Neural progenitor cell (in vitro differentiated cells): ENCODE data around the gene BARX2. TPM values are rescaled to one million over a fixed set of nuclear protein-coding genes. Genes with fewer than 3 reads are reported as not detected.

Source experiments
- DNase-seq: peaks from one replicate; pipeline ENCODE4 v3.0.0-alpha.2; 2016; ENCODE audit warnings: low spot score
- H2AFZ ChIP-seq: fragments of 200-600 bp; sonication (generic); replicated peaks from 2 replicates; pipeline ENCODE4 v1.6.1; 2016; ENCODE audit warnings: antibody characterized with exemption
- H3F3A ChIP-seq: fragments of 200-600 bp; sonication (generic); 2 replicates; pipeline ENCODE4 v1.6.1; 2016; ENCODE audit warnings: antibody characterized with exemption, low read depth
- H3K27ac ChIP-seq: fragments of 200-600 bp; sonication (generic); 2 replicates; pipeline ENCODE4 v1.5.1; 2016; ENCODE audit warnings: mild to moderate bottlenecking
- H3K27me3 ChIP-seq: fragments of 200-600 bp; sonication (generic); 2 replicates; pipeline ENCODE4 v1.6.1; 2016; ENCODE audit warnings: mild to moderate bottlenecking, moderate library complexity
- H3K36me3 ChIP-seq: fragments of 200-600 bp; sonication (generic); 2 replicates; pipeline ENCODE4 v1.5.1; 2016
- H3K4me1 ChIP-seq: fragments of 200-600 bp; sonication (generic); 2 replicates; pipeline ENCODE4 v1.6.1; 2016; ENCODE audit warnings: mixed run types
- H3K4me2 ChIP-seq: fragments of 200-600 bp; sonication (generic); 2 replicates; pipeline ENCODE4 v1.6.1; 2016
- H3K4me3 ChIP-seq: fragments of 200-600 bp; sonication (generic); 2 replicates; pipeline ENCODE4 v1.5.1; 2016
- H3K79me2 ChIP-seq: fragments of 200-600 bp; sonication (generic); 2 replicates; pipeline ENCODE4 v1.6.1; 2016; ENCODE audit warnings: low read depth
- H3K9ac ChIP-seq: fragments of 200-600 bp; sonication (generic); 2 replicates; pipeline ENCODE4 v1.6.1; 2016
- H3K9me3 ChIP-seq: fragments of 200-600 bp; sonication (generic); 2 replicates; pipeline ENCODE4 v1.5.1; 2016; ENCODE audit warnings: low read depth
- H4K20me1 ChIP-seq: fragments of 200-600 bp; sonication (generic); 2 replicates; pipeline ENCODE4 v1.6.1; 2016; ENCODE audit warnings: low read depth
- H3K27ac Mint-ChIP-seq: 3 replicates; pipeline ENCODE4 v1.8.0; 2021; ENCODE audit warnings: mixed read lengths
- H3K27me3 Mint-ChIP-seq: 2 replicates; pipeline ENCODE4 v1.8.0; 2022; ENCODE audit warnings: low read depth, mild to moderate bottlenecking, inconsistent platforms, moderate library complexity, mixed read lengths; ENCODE audit not compliant: insufficient read depth
- H3K36me3 Mint-ChIP-seq: 3 replicates; pipeline ENCODE4 v1.8.0; 2021; ENCODE audit warnings: mixed read lengths
- H3K4me1 Mint-ChIP-seq: 3 replicates; pipeline ENCODE4 v1.8.0; 2021; ENCODE audit warnings: mixed read lengths
- H3K4me3 Mint-ChIP-seq: 3 replicates; pipeline ENCODE4 v1.8.0; 2021; ENCODE audit warnings: mild to moderate bottlenecking, moderate library complexity, mixed read lengths
- H3K9me3 Mint-ChIP-seq: 3 replicates; pipeline ENCODE4 v1.8.0; 2020; ENCODE audit warnings: mixed read lengths
- EZH2 ChIP-seq: fragments of 200-600 bp; sonication (generic); IDR thresholded peaks from 2 replicates; pipeline ENCODE4 v1.6.1; 2017; ENCODE audit warnings: antibody characterized with exemption, mild to moderate bottlenecking, moderate library complexity
- EZH2phosphoT487 ChIP-seq: fragments of 200-600 bp; sonication (generic); IDR thresholded peaks from 2 replicates; pipeline ENCODE4 v1.6.1; 2017; ENCODE audit warnings: antibody characterized with exemption
- total RNA-seq: library from RNA; depleted of rRNA; stranded (reverse); fragments of >200 nt; gene quantifications from 2 replicates; pipeline ENCODE4 v1.2.3, GENCODE V29; 2015; ENCODE audit warnings: low replicate concordance
- TF ChIP-seq, protein P1 (sequence below): fragments of 200-600 bp; sonication (generic); IDR thresholded peaks from 2 replicates; pipeline ENCODE4 v1.5.1; 2017; ENCODE audit warnings: antibody characterized with exemption, mild to moderate bottlenecking

BARX2 gene
- total RNA-seq, 1 donor from 2014 or later, result not detected

DNA sequence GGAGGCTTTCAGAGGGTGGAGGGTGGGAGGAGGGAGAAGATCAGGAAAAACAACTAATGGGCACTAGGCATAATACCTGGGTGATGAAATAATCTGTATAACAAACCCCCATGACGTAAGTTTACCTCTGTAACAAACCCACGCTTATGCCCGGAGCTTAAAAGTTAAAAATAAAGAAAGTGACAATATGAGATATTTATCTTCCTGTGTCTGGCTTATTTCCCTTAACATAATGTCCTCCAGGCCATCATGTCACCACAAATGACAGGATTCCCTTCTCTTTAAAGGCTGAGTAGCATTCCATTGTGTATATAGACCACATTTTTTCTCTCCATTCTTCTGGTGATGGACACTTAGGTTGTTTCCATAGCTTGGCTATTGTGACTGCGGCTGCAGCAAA, 79.5 kb downstream of the BARX2 start:
- H3K4me2 ChIP-seq, result no peak overlapping the region
- H3K9ac ChIP-seq, result no peak overlapping the region
- Mint-ChIP-seq H3K27me3 (no peaks in the 10 kb centered on the region), H3K4me1 (peaks cover 17% of the 10 kb centered on the region), H3K9me3 (no peaks in the 10 kb centered on the region), H3K4me3 (no peak overlapping the region), H3K36me3 (no peaks in the 10 kb centered on the region), H3K27ac (peak overlapping the region; percentile 70)
- peaks cover 35% of the 10 kb centered on the region for H3K4me1 ChIP-seq
- no peak overlapping the region for H2AFZ ChIP-seq
- no peak overlapping the region for H3K27ac ChIP-seq
- no peak overlapping the region for H3K4me3 ChIP-seq
- H3K79me2 ChIP-seq, result no peaks in the 10 kb centered on the region
- DNase-seq, result no peak
- no peaks in the 10 kb centered on the region for H3K27me3 ChIP-seq
- peaks cover 13% of the 10 kb centered on the region for H3F3A ChIP-seq
- no peaks in the 10 kb centered on the region for H4K20me1 ChIP-seq
- TF ChIP-seq EZH2phosphoT487 (no peak), EZH2 (no peak)
- TF ChIP-seq, protein P1, sequence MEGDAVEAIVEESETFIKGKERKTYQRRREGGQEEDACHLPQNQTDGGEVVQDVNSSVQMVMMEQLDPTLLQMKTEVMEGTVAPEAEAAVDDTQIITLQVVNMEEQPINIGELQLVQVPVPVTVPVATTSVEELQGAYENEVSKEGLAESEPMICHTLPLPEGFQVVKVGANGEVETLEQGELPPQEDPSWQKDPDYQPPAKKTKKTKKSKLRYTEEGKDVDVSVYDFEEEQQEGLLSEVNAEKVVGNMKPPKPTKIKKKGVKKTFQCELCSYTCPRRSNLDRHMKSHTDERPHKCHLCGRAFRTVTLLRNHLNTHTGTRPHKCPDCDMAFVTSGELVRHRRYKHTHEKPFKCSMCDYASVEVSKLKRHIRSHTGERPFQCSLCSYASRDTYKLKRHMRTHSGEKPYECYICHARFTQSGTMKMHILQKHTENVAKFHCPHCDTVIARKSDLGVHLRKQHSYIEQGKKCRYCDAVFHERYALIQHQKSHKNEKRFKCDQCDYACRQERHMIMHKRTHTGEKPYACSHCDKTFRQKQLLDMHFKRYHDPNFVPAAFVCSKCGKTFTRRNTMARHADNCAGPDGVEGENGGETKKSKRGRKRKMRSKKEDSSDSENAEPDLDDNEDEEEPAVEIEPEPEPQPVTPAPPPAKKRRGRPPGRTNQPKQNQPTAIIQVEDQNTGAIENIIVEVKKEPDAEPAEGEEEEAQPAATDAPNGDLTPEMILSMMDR, result no peak
- no peaks in the 10 kb centered on the region for H3K36me3 ChIP-seq
- H3K9me3 ChIP-seq, result no peaks in the 10 kb centered on the region

DNA sequence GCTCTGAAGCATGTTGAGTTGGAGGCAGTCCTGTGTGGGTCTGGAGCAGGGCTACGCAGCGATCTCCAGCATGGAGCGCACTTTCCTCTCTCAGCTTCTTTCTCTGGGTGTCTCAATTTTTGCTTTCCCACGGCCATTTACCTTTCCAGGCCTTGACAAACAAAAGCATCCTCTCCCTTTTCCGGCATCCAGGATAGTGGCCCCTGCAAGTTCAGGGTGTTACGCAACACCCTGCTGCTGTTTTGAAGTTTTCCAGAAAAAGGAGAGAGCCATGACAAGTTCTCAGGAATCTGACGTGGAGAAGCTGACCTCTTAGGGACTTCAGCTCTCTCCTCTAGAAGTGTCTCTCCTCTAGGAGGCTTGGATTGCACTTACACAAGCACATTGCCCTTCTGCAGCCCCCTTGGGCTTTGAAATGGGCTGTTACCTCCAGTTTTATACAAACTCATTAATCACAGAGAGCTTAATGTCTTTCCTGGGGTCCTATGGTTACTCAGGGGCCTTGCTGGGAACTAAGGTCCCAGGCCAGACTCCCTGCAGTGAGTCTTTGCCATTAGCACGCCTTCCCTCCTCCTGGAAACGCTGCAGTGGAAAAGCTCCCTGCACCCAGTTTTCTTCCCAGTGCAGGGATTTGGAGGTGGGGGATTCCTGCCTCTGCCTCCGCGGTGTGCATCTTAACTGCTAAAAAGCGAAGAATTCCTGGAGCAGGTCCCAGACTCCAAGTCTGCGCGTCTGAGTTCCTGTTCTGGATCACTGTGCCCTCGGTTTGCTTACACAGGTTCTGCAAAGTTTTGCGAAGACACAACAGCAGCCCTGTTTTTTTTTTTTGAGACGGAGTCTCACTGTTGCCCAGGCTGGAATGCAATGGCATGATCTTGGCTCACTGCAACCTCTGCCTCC, 80.4 kb downstream of the BARX2 start:
- no peak for TF ChIP-seq EZH2
- no peaks in the 10 kb centered on the region for H3K27me3 ChIP-seq
- no peak overlapping the region for H3K4me3 ChIP-seq
- no peaks in the 10 kb centered on the region for H3K9me3 Mint-ChIP-seq
- H3K36me3 ChIP-seq, result no peaks in the 10 kb centered on the region
- H4K20me1 ChIP-seq, result no peaks in the 10 kb centered on the region
- H3K9me3 ChIP-seq, result no peaks in the 10 kb centered on the region
- H3K79me2 ChIP-seq, result no peaks in the 10 kb centered on the region
- DNase-seq, result no peak
- no peak overlapping the region for H2AFZ ChIP-seq
- peaks cover 17% of the 10 kb centered on the region for H3K4me1 Mint-ChIP-seq
- H3F3A ChIP-seq, result peaks cover 13% of the 10 kb centered on the region
- no peak overlapping the region for H3K27ac ChIP-seq
- H3K27ac Mint-ChIP-seq, result peak overlapping the region; percentile 29
- no peak overlapping the region for H3K9ac ChIP-seq
- H3K4me1 ChIP-seq, result peaks cover 35% of the 10 kb centered on the region
- no peaks in the 10 kb centered on the region for H3K36me3 Mint-ChIP-seq
- H3K27me3 Mint-ChIP-seq, result no peaks in the 10 kb centered on the region
- no peak overlapping the region for H3K4me3 Mint-ChIP-seq
- H3K4me2 ChIP-seq, result no peak overlapping the region

DNA sequence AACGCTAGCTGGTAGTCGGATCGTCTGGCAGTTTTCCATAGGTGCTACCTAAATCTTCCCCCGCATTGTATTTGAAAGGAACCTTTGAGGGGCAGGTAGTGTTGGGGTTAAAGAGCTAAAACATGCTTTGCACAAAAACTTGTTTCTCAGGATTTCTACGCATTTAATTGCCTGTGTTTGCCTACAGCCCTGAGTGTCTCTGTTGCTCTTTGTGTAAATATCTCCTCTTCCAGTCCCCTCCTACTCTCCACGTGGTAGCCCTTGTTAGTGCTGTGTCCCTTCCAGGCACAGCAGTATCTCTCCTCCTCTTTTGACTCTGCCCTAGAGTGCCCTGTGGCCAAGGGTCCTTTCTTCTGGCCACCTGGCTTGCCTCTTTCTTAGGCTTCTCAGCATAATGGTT, 81.7 kb downstream of the BARX2 start:
- Histone ChIP-seq H2AFZ (peak overlapping the region; percentile 66), H3K9ac (no peak overlapping the region), H4K20me1 (no peaks in the 10 kb centered on the region), H3K79me2 (no peaks in the 10 kb centered on the region), H3K9me3 (no peaks in the 10 kb centered on the region), H3K36me3 (no peaks in the 10 kb centered on the region), H3F3A (peaks cover 13% of the 10 kb centered on the region), H3K4me2 (no peak overlapping the region), H3K4me3 (no peak overlapping the region), H3K27me3 (no peaks in the 10 kb centered on the region), H3K4me1 (peaks cover 35% of the 10 kb centered on the region), H3K27ac (no peak overlapping the region)
- Mint-ChIP-seq H3K4me1 (peaks cover 17% of the 10 kb centered on the region), H3K4me3 (no peak overlapping the region), H3K36me3 (no peaks in the 10 kb centered on the region), H3K27ac (no peak overlapping the region), H3K9me3 (no peaks in the 10 kb centered on the region), H3K27me3 (no peaks in the 10 kb centered on the region)
- no peak for TF ChIP-seq EZH2
- TF ChIP-seq, protein P1, result no peak
- TF ChIP-seq EZH2phosphoT487, result no peak
- DNase-seq, result no peak

DNA sequence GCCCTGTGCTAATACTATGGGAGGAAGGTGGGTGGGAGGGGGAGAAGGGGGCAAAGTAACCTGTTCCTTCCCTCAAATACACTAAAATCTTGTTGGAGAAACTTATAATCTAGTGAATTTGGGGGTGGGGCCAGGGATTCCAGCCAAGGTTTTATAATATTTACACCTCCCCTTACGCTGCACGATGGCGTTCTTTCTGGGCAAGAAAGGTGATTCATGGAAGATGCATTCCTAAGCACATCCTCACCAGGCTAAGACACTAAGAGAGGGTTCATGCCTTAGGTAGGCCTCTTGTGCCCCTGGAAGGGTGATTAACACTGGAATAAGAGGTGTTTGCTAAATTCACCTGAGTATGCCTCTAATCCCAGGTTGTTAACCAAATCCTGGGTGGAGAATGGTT, 82.6 kb downstream of the BARX2 start:
- no peak for DNase-seq

More for the DNA sequence above, 82.6 kb downstream of the BARX2 start:
- H3K27me3 Mint-ChIP-seq, result no peaks in the 10 kb centered on the region
- no peak overlapping the region for H3K4me2 ChIP-seq
- no peak overlapping the region for H3K4me3 Mint-ChIP-seq
- H3K36me3 ChIP-seq, result no peaks in the 10 kb centered on the region
- peaks cover 17% of the 10 kb centered on the region for H3K4me1 Mint-ChIP-seq
- no peaks in the 10 kb centered on the region for H3K27me3 ChIP-seq
- H3K9ac ChIP-seq, result no peak overlapping the region
- no peaks in the 10 kb centered on the region for H3K79me2 ChIP-seq
- no peaks in the 10 kb centered on the region for H4K20me1 ChIP-seq
- no peak overlapping the region for H2AFZ ChIP-seq
- TF ChIP-seq, protein P1, result no peak
- TF ChIP-seq EZH2, result no peak
- H3K4me3 ChIP-seq, result no peak overlapping the region
- H3K27ac ChIP-seq, result no peak overlapping the region
- H3K9me3 ChIP-seq, result no peaks in the 10 kb centered on the region
- no peaks in the 10 kb centered on the region for H3K36me3 Mint-ChIP-seq
- H3K4me1 ChIP-seq, result peaks cover 30% of the 10 kb centered on the region
- H3K9me3 Mint-ChIP-seq, result peaks cover 5% of the 10 kb centered on the region
- peaks cover 8% of the 10 kb centered on the region for H3F3A ChIP-seq
- H3K27ac Mint-ChIP-seq, result no peak overlapping the region
